ENCODE data around the gene SLC38A8.

DNA sequence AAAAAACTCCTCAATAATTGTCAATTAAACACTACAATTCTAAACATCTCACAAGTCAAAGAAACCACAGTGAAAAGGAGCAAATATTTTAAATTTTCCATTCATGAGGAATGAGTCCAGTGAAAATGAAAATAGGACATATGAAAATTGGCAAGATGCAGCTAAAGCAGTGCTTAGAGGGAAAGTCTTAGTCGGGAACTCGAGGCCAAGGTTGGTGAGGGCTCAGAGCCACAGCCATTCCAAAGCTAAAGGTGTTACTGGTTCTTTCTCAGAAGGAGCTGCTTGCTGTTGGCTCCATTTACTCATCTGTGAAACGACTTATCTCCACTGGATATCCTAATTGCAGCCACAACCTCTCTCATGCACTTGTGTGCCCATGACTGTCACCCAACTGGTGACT is 6.5 kb downstream of the SLC38A8 start:
- TF ChIP-seq POLR2A (IDR thresholded peaks at IDR 0.05) (no peak), POLR2AphosphoS5 (IDR thresholded peaks at IDR 0.05; ENCODE audit: insufficient read depth in 1 of 2, low read depth in 1 of 2) (no peak)
- TF ChIP-seq, protein P1, sequence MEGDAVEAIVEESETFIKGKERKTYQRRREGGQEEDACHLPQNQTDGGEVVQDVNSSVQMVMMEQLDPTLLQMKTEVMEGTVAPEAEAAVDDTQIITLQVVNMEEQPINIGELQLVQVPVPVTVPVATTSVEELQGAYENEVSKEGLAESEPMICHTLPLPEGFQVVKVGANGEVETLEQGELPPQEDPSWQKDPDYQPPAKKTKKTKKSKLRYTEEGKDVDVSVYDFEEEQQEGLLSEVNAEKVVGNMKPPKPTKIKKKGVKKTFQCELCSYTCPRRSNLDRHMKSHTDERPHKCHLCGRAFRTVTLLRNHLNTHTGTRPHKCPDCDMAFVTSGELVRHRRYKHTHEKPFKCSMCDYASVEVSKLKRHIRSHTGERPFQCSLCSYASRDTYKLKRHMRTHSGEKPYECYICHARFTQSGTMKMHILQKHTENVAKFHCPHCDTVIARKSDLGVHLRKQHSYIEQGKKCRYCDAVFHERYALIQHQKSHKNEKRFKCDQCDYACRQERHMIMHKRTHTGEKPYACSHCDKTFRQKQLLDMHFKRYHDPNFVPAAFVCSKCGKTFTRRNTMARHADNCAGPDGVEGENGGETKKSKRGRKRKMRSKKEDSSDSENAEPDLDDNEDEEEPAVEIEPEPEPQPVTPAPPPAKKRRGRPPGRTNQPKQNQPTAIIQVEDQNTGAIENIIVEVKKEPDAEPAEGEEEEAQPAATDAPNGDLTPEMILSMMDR (IDR thresholded peaks at IDR 0.05): no peak

All from vagina (tissue), 2 donors.